GM21723 (cell line): ENCODE results near the gene RNF43.

ENCODE experiments used
- ATAC-seq: cut with Tn5 transposase; IDR thresholded peaks from one replicate; pipeline ENCODE4 v1.9.1; 2021; ENCODE audit warnings: mild to moderate bottlenecking, moderate library complexity; ENCODE audit not compliant: unreplicated experiment

RNF43 gene

GRCh38 chr17:58382872-58383242 is 34.5 kb downstream of the RNF43 start:
- ATAC-seq = no peak

GRCh38 chr17:58382108-58382871 is 35.0 kb downstream of the RNF43 start:
- ATAC-seq = peak; percentile 80

- no peak for ATAC-seq
Measured at GRCh38 chr17:58381124-58382035, 36.0 kb downstream of the RNF43 start.

- ATAC-seq = no peak
Measured at GRCh38 chr17:58380207-58381123, 36.9 kb downstream of the RNF43 start.

- ATAC-seq = no peak
Measured at GRCh38 chr17:58379511-58379824, 37.9 kb downstream of the RNF43 start.

- no peak for ATAC-seq
Measured at GRCh38 chr17:58378733-58379510, 38.4 kb downstream of the RNF43 start.

- ATAC-seq = no peak
Measured at GRCh38 chr17:58377661-58378060, 39.7 kb downstream of the RNF43 start.

GRCh38 chr17:58377093-58377601 is 40.2 kb downstream of the RNF43 start:
- ATAC-seq = no peak

- ATAC-seq = no peak
Measured at GRCh38 chr17:58376472-58377000, 40.8 kb downstream of the RNF43 start.

GRCh38 chr17:58375811-58376210 is 41.5 kb downstream of the RNF43 start:
- ATAC-seq = no peak

- ATAC-seq = no peak
Measured at GRCh38 chr17:58375256-58375655, 42.1 kb downstream of the RNF43 start.

GRCh38 chr17:58373923-58374322 is 43.4 kb downstream of the RNF43 start:
- no peak for ATAC-seq

GRCh38 chr17:58373003-58373402 is 44.3 kb downstream of the RNF43 start:
- ATAC-seq = no peak

GRCh38 chr17:58371300-58371950 is 45.9 kb downstream of the RNF43 start:
- ATAC-seq = no peak

- no peak for ATAC-seq
Measured at GRCh38 chr17:58370716-58371115, 46.6 kb downstream of the RNF43 start.

GRCh38 chr17:58370309-58370708 is 47.0 kb downstream of the RNF43 start:
- ATAC-seq = no peak

- ATAC-seq = no peak
Measured at GRCh38 chr17:58369214-58370031, 47.9 kb downstream of the RNF43 start.

GRCh38 chr17:58368860-58369213 is 48.5 kb downstream of the RNF43 start:
- no peak for ATAC-seq
